ENCODE data around the gene CLPTM1L.
"Not testable (repeated sequence)": the region's sequence is repeated elsewhere in the genome, so short reads cannot be mapped to it uniquely, and the experiment has no call there.

Gene CLPTM1L

DNA sequence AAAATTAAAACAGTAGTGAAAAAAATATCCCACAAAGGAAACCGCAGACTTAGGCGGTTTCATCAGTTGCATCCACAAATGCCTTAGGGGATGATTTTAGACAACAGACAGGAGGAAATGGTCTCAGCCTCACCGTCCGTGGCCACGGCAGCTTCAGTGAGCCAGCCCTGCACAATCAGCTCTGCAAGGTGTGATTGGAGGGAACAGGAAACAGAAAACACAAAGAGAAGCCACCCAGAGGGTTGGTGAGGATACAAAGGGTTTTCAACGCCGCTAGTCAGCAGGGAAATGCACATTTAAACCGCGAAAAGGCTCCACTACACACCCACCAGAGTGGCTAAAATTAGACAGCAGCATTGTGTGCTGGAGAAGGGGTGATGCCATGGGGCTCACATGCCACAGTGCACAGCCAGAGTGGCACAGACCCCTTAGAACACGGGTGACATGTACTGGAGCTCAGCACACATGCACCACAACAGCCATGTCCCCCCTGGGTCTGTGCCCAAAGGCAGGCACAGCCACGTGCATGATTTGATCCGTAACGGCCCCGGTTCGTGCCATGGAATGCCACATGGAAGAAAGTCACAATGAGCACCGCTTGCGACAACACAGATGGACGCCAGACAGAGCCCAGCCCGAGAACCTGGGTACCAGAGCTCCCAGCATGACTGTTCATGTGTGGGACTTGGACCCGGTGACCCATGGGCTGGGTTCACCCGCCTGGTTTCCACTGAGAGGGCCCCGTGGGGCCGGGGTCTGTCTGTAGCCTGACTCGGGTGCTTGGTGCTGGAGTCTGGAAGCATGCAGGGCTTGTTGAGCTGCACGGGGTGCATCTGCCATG, 31.7 kb downstream of the CLPTM1L start:
- DNase-seq (ENCODE audit: low read depth), result no peak

DNA sequence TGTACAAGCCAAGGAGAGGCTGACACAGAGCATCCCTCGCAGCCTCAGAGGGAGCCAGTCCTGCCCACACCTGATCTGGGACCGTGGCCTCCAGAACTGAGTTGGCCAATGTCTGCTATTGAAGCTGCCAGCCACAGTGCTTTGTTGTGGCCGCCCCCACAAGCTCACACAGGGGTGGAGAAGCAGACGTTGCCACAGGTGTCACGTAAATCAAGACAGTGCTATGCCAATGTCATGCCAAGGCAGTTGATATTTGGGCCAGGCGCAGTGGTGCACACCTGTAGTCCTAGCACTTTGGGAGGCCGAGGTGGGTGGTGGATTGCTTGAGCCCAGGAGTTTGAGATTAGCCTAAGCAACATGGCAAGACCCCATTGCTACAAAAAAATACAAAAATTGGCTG, 32.7 kb downstream of the CLPTM1L start:
- no peak for DNase-seq (ENCODE audit: low read depth)

DNA sequence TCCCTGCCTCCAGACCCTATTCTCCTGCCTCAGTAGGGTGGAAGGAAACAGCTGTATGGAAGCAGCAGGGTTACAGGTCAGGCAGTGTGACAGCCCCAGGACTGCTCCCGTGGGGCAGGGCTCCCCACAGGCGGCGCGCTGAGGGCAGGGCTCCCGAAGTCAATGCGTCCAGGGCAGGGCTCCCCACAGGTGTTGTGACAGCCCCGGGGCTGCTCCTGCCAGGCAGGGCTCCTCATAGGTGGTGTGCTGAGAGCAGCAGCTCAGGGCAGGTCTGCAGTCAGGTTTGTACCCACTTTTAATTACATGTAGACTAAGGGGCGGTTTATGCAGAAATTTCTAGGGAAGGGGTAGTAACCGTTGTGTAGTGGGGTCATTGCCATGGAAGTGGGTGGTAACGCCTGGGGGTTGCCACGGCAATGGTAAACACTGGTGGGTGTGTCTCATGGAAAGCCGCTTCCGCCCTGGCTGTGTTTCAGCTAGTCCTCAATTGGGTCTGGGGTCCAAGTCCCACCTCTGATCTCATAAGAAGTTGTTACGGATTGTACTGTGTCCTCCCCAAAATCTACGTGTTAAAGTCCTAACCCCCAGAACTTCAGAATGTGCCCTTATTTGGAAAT, 33.4 kb downstream of the CLPTM1L start:
- DNase-seq (ENCODE audit: low read depth), result no peak

DNA sequence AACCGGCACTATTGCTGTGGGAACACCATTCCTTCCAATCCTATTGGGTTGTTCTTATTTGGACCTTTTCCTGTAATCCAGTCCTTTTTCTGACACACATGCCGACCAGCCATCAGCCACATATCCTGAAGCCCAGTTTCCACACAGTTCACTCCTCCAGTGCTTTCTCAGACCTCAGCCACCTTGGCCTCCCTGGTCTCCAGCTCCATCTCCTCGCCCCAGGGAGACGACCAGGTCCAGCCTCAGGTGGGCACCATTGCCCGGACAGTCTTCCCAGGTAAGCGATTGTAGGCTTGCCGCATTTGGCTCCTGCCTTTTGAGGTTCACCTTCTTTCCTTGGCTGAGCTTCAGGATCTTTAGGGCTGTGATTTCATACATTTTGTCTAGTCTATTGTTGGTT, 34.8 kb downstream of the CLPTM1L start:
- no peak for DNase-seq (ENCODE audit: low read depth)

DNA sequence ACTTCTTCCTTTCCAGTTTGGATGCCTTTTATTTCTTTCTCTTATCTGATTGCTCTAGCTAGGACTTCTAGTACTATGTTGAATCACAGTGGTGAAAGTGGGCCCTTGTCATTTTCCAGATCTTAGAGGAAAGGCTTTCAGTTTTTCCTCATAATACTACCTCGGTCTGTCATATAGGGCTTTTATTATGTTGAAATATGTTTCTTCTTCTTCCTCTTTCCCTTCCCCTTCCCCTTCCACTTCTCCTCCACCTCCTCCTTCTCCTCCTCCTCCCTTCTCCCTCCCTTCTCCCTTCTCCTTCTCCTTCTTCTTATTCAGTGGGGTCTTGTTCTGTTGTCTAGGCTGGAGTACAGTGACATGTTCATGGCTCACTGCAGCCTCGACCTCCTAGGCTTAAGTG, 40.9 kb downstream of the CLPTM1L start:
- DNase-seq (ENCODE audit: low read depth), result no peak

DNA sequence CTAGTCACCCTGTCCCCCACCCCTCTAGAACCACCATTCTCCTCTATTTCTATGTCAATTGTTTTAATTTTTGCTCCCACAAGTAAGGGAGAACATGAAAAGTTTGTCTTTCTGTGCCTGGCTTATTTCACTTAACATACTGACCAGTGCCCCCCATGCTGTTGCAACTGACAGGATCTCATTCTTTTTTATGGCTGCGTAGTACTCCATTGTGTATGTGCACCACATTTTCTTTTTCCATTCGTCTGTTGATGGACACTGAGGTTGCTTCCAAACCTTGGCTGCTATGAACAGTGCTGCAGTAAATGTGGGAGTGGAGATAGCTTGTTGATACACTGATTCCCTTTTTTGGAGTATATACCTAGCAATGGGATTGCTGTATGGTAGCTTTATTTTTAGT, 42.6 kb downstream of the CLPTM1L start:
- no peak for DNase-seq (ENCODE audit: low read depth)

DNA sequence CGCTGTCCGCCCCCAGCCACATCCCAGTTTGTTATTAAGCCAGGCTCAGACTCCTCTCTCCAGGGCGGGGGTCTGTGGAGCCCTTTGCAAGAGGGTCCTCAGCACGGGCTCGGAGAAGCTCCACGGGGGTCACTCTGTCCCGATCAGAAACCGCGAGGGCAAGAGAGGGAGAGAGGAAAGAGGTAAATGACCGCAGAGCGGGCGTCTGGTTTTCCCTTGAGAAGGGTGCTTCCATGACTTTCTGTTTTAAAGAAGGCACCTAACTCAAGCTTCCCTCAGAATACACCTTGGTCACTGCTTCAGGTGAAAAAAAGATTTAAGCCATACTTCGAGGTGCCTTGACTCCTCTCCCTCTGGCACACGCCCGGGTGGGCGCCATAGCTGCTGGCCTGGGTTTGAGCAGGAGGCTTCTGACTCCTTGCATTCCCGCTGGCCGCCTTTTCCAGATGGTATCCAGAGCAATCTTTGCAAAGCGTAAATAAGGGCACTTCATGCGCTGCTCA, 44.3 kb downstream of the CLPTM1L start:
- no peak for DNase-seq (ENCODE audit: low read depth)

DNA sequence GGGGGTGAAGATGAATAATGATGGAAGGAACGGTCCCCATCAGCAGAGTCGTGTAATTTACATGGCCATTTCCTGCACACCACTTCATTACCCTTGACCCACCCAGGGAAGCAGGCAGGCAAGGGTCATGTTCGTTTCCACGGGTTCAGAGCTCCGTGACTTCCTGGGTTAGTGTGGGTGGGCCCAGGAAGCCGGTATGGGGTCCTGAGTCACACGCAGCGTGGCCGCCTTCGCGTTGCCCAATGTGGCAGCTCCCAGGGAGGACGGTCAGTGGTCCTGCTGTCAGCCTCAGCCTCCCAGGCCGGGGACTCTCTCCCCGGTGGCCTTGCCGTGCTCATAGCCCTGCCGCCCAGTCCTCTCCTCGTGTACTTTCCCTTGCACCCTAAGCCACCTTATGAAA, 44.9 kb downstream of the CLPTM1L start:
- DNase-seq (ENCODE audit: low read depth), result no peak

DNA sequence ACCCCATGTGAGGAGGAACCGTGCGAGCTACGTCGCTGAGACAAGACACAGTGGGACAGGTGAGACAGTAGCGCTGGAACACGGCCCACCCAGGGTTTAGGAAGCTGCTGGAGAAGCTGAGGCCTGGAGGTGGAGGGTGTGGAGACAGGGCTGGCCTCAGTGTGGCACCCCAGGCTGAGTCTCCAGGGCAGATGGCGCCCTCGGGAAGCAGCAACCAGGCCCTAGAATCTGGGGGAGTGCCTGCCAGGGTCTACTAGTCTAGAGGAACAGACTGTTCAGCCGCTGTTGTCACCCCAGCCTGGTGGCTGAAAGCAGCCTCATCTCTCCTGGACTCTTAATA, 45.4 kb downstream of the CLPTM1L start:
- no peak for DNase-seq (ENCODE audit: low read depth)

DNA sequence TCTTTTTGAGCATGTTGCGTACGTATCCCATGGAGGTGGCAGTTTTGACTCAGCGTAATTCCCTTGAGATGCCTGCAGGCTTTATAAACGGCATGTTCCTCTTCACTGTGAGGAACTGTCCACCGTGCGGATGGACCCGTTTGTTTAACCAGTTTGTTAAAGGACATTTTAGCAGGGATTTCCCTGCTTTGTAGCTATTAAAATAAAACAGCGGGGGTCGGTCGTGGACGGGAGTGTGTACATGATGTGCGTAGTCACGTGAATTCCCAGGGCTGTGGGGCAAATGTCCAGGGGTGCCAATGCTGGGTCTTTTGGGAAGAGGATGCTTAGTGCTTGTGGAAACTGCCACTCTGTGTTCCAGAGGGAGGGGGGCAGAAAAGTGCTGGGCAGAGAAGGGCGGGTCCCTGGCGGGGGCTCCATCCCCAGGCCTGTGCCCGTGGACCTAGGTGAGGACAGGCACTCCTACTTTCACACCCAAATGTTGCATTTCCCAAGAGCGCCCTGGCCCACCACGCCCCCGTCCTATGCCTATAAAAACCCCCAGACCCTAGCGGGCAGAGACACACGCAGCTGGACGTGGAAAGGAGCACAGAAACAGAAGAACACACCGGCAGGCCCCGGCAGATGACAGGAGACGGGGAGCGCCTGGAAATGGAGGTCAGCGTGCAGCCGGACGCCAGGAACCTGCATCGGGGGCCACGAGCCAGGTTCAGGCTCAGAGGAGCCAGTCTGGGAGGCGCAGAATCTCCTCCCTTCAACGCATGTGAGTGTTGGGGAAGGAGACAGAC, 46.0 kb downstream of the CLPTM1L start:
- no peak for DNase-seq (ENCODE audit: low read depth)

DNA sequence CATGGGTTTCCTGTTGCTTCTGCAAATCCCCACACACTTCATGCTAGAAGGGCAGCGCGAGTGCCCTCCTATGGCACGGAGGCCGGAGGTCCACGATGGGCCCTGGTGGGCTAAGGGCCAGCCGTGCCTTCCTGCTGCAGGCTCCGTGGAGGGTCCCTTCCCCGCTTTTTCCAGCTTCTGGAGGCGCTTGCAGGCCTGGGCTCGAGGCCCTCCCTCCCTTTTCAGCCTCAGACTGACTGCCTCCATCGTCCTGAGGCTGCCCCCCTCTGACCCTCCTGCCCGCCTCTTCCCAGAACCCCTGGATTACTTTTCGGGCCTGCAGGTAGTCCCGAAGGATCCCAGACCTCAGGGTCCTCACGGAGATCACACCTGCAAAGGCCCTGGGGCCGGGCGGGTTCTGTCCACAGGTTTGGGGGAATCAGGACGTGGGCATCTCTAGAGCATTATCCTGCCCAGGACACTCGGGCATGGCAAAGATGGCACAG, 46.8 kb downstream of the CLPTM1L start:
- no peak for DNase-seq (ENCODE audit: low read depth)

DNA sequence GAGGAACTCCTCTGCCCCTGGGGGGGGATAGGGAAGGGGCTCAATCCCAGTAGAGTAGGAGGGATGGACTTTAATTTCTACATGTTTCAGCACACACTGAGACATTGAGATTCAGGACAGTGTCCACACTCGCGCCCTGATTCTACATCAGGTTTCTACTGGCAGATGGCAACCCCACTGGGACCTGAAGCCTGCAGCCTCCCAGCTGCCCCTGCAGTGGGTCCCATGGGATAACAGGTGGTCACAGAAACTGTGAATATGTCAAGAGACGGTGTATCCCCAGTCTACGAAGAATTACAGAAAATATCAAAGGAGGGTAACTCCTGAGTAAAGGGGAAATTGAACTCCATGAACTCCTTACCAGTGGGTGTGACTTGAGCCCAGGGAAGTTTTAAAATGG, 47.7 kb downstream of the CLPTM1L start:
- DNase-seq (ENCODE audit: low read depth), result no peak

DNA sequence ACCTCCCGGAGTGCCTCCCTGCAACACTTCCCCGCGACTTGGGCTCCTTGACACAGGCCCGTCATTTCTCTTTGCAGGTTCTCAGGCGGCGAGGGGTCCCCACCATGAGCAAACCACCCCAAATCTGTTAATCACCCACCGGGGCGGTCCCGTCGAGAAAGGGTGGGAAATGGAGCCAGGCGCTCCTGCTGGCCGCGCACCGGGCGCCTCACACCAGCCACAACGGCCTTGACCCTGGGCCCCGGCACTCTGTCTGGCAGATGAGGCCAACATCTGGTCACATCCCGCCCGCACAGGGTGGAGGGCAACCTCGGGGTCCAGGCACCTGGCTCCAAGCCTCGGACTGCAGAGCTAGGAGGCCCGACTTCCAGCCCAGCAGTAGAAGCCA, 49.3 kb downstream of the CLPTM1L start:
- no peak for DNase-seq (ENCODE audit: low read depth)

DNA sequence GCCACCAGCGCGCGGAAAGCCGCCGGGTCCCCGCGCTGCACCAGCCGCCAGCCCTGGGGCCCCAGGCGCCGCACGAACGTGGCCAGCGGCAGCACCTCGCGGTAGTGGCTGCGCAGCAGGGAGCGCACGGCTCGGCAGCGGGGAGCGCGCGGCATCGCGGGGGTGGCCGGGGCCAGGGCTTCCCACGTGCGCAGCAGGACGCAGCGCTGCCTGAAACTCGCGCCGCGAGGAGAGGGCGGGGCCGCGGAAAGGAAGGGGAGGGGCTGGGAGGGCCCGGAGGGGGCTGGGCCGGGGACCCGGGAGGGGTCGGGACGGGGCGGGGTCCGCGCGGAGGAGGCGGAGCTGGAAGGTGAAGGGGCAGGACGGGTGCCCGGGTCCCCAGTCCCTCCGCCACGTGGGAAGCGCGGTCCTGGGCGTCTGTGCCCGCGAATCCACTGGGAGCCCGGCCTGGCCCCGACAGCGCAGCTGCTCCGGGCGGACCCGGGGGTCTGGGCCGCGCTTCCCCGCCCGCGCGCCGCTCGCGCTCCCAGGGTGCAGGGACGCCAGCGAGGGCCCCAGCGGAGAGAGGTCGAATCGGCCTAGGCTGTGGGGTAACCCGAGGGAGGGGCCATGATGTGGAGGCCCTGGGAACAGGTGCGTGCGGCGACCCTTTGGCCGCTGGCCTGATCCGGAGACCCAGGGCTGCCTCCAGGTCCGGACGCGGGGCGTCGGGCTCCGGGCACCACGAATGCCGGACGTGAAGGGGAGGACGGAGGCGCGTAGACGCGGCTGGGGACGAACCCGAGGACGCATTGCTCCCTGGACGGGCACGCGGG, 49.9 kb downstream of the CLPTM1L start, which contains the start of gene TERT:
TERT (minus strand) TSS at position 234 of the 815 bp plus-strand sequence; CDS start at position 155, 79 bp downstream.
- DNase-seq (ENCODE audit: low read depth), result no peak

DNA sequence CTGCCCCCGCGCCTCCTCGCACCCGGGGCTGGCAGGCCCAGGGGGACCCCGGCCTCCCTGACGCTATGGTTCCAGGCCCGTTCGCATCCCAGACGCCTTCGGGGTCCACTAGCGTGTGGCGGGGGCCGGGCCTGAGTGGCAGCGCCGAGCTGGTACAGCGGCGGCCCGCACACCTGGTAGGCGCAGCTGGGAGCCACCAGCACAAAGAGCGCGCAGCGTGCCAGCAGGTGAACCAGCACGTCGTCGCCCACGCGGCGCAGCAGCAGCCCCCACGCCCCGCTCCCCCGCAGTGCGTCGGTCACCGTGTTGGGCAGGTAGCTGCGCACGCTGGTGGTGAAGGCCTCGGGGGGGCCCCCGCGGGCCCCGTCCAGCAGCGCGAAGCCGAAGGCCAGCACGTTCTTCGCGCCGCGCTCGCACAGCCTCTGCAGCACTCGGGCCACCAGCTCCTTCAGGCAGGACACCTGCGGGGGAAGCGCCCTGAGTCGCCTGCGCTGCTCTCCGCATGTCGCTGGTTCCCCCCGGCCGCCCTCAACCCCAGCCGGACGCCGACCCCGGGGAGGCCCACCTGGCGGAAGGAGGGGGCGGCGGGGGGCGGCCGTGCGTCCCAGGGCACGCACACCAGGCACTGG, 50.6 kb downstream of the CLPTM1L start:
- no peak for DNase-seq (ENCODE audit: low read depth)

DNA sequence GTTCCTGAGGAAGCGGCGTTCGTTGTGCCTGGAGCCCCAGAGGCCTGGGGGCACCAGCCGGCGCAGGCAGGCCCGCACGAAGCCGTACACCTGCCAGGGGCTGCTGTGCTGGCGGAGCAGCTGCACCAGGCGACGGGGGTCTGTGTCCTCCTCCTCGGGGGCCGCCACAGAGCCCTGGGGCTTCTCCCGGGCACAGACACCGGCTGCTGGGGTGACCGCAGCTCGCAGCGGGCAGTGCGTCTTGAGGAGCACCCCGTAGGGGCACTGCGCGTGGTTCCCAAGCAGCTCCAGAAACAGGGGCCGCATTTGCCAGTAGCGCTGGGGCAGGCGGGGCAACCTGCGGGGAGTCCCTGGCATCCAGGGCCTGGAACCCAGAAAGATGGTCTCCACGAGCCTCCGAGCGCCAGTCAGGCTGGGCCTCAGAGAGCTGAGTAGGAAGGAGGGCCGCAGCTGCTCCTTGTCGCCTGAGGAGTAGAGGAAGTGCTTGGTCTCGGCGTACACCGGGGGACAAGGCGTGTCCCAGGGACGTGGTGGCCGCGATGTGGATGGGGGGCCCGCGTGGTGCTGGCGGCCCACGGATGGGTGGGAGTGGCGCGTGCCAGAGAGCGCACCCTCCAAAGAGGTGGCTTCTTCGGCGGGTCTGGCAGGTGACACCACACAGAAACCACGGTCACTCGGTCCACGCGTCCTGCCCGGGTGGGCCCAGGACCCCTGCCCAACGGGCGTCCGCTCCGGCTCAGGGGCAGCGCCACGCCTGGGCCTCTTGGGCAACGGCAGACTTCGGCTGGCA, 51.3 kb downstream of the CLPTM1L start:
- DNase-seq (ENCODE audit: low read depth), result no peak

DNA sequence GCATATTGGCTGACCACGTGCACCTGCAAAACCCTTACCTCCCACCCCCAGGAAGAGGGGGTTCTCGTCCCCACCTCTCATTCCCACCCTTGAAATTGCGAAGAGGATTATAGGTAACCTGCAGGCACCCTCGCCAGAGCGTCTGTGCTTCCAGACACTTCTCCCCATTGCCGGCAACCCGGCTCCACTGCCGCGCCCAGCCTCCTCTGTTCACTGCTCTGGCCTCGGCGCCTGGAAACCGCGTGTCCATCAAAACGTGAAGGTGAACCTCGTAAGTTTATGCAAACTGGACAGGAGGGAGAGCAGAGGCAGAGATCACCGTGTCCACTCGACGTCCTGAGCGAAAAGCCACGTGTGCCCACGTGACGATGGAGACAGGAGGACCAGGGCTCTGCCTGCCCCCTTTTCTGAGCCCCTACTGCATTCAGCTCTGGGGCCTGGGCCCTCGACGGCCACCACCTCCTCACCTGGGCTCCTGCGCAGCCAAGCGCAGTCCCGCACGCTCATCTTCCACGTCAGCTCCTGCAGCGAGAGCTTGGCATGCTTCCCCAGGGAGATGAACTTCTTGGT, 52.0 kb downstream of the CLPTM1L start:
- DNase-seq (ENCODE audit: low read depth), result no peak

DNA sequence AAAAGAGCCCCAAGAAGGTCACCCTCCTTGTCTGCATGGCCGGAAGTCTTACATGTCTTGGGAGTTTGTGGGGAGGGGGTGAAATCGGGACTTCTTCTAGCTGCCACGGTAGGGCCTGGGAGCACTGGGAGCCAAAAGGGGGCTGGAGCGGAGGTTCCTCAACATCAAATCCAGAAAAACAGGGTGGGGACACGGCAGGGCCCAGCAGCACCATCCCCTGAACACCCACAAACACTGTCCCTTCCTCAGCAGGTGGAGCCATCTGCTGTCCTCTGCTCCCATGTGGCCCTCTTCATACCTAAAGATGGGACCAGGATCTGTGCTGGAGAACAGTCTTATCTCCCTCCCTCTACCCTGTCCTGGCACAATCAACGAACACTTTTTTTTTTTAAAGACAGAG, 52.8 kb downstream of the CLPTM1L start:
- no peak for DNase-seq (ENCODE audit: low read depth)

DNA sequence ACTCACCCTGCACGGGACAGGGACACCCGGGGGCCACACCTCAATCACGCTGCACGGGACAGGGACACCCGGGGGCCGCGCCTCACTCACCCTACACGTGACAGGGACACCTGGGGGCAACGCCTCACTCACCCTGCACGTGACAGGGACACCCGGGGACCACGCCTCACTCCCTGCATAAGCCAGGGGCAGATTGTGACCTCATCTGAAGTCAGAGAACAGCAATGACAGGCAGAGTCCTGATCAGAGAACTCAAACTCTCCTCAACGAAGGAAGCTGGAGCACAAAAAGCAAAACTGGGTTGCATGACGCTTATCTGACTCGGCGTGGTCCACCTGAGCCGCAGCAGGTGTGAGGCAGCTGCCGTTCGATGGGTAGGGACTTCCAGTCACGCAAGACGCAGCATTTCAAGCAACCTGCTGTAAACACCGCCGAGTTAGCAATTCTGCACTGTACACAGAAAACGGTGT, 53.3 kb downstream of the CLPTM1L start:
- DNase-seq (ENCODE audit: low read depth), result no peak

DNA sequence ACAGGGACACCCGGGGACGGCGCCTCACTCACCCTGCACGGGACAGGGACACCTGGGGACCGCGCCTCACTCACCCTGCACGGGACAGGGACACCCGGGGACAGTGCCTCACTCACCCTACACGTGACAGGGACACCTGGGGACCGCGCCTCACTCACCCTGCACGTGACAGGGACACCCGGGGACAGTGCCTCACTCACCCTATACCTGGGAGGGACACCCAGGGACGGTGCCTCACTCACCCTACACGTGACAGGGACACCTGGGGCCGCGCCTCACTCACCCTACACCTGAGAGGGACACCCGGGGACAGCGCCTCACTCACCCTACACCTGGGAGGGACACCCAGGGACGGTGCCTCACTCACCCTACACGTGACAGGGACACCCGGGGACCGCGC, 53.9 kb downstream of the CLPTM1L start:
- DNase-seq (ENCODE audit: low read depth), result not testable (repeated sequence)

Data from GM04504 (cell line).